WTC11 (cell line): ENCODE measurements around the gene DAG1. TPM values are rescaled to one million over a fixed set of nuclear protein-coding genes. Genes with fewer than 3 reads are reported as not detected.

Source experiments
- ATAC-seq: fragments of 200-7000 bp; cut with Tn5 transposase; 2 replicates; pipeline ENCODE4 v1.10.0; 2021; ENCODE audit warnings: mild to moderate bottlenecking, moderate library complexity
- CTCF ChIA-PET: fragments of 300-600 bp; sonication (Branson Sonifier 250); formaldehyde crosslinking; loops from one replicate; lab custom pipeline; 2021; ENCODE audit warnings: antibody characterized with exemption; lab: Charles Lee
- POLR2A ChIA-PET: fragments of 350-600 bp; sonication (Branson Sonifier 250); formaldehyde crosslinking; loops from one replicate; lab custom pipeline; 2021; ENCODE audit warnings: antibody characterized with exemption; lab: Charles Lee
- DNase-seq: peaks from one replicate; pipeline ENCODE4 v3.0.0; 2021; ENCODE audit warnings: low spot score
- H3K27ac Mint-ChIP-seq: 2 replicates; pipeline ENCODE4 v1.8.0; 2021; ENCODE audit warnings: mixed read lengths
- H3K27me3 Mint-ChIP-seq: 2 replicates; pipeline ENCODE4 v1.8.0; 2021; ENCODE audit warnings: low read depth, mild to moderate bottlenecking, moderate library complexity, mixed read lengths
- H3K36me3 Mint-ChIP-seq: 2 replicates; pipeline ENCODE4 v1.8.0; 2021; ENCODE audit warnings: mixed read lengths
- H3K4me1 Mint-ChIP-seq: 2 replicates; pipeline ENCODE4 v1.8.0; 2022; ENCODE audit warnings: mixed read lengths
- H3K4me3 Mint-ChIP-seq: 2 replicates; pipeline ENCODE4 v1.8.0; 2021; ENCODE audit warnings: mild to moderate bottlenecking, moderate library complexity, mixed read lengths
- H3K9me3 Mint-ChIP-seq: 2 replicates; pipeline ENCODE4 v1.8.0; 2021; ENCODE audit warnings: mixed read lengths
- ATF1 ChIP-seq: sonication (generic); formaldehyde crosslinking; IDR thresholded peaks from 2 replicates; pipeline ENCODE4 v1.8.1; 2023; ENCODE audit warnings: mild to moderate bottlenecking, moderate library complexity, missing genetic modification reagents
- FOXP1 ChIP-seq: sonication (generic); formaldehyde crosslinking; IDR thresholded peaks from 2 replicates; pipeline ENCODE4 v1.8.0; 2022; ENCODE audit warnings: missing genetic modification reagents, mild to moderate bottlenecking, moderate library complexity, borderline replicate concordance
- GABPB1 ChIP-seq: sonication (generic); formaldehyde crosslinking; IDR thresholded peaks from 2 replicates; pipeline ENCODE4 v1.8.1; 2023; ENCODE audit warnings: mild to moderate bottlenecking, missing genetic modification reagents
- HMGA2 ChIP-seq: fragments of 250-450 bp; sonication (Bioruptor Pico); IDR thresholded peaks from 2 replicates; pipeline ENCODE4 v1.4.0; 2021; ENCODE audit warnings: mild to moderate bottlenecking, moderate library complexity
- JUN ChIP-seq: sonication (generic); formaldehyde crosslinking; IDR thresholded peaks from 2 replicates; pipeline ENCODE4 v1.8.0; 2023; ENCODE audit warnings: mild to moderate bottlenecking, missing genetic modification reagents
- MYBL2 ChIP-seq: sonication (generic); formaldehyde crosslinking; IDR thresholded peaks from 2 replicates; pipeline ENCODE4 v1.8.1; 2023; ENCODE audit warnings: mild to moderate bottlenecking, moderate library complexity, missing genetic modification reagents
- NR2C2 ChIP-seq: sonication (generic); formaldehyde crosslinking; IDR thresholded peaks from 2 replicates; pipeline ENCODE4 v1.8.0; 2022; ENCODE audit warnings: mild to moderate bottlenecking, missing genetic modification reagents
- OVOL2 ChIP-seq: fragments of 250-450 bp; sonication (Bioruptor Pico); IDR thresholded peaks from 2 replicates; pipeline ENCODE4 v1.9.0; 2021; ENCODE audit warnings: mild to moderate bottlenecking, borderline replicate concordance
- RELA ChIP-seq: sonication (generic); formaldehyde crosslinking; IDR thresholded peaks from 2 replicates; pipeline ENCODE4 v1.8.1; 2022; ENCODE audit warnings: missing genetic modification reagents, mild to moderate bottlenecking, borderline replicate concordance
- RORB ChIP-seq: fragments of 250-450 bp; sonication (Bioruptor Pico); IDR thresholded peaks from 2 replicates; pipeline ENCODE4 v1.9.0; 2021; ENCODE audit warnings: mild to moderate bottlenecking
- SOX15 ChIP-seq: fragments of 250-450 bp; sonication (Bioruptor Pico); IDR thresholded peaks from 2 replicates; pipeline ENCODE4 v1.9.0; 2021; ENCODE audit warnings: mild to moderate bottlenecking
- ZNF671 ChIP-seq: fragments of 250-450 bp; sonication (Bioruptor Pico); IDR thresholded peaks from 2 replicates; pipeline ENCODE4 v1.8.0; 2021; ENCODE audit warnings: mild to moderate bottlenecking
- total RNA-seq: library from RNA; stranded (reverse); gene quantifications from 3 replicates; pipeline ENCODE4 v1.2.3, GENCODE V29; 2021
- TF ChIP-seq, protein P1 (sequence below): fragments of 250-450 bp; sonication (Bioruptor Pico); IDR thresholded peaks from 2 replicates; pipeline ENCODE4 v1.9.0; 2021; ENCODE audit warnings: mild to moderate bottlenecking
- TF ChIP-seq, protein P2 (sequence below): sonication (generic); formaldehyde crosslinking; IDR thresholded peaks from 2 replicates; pipeline ENCODE4 v1.8.1; 2022; ENCODE audit warnings: missing genetic modification reagents, borderline replicate concordance
- TF ChIP-seq, protein P3 (sequence below): fragments of 250-450 bp; sonication (Bioruptor Pico); conservative IDR thresholded peaks from 2 replicates; pipeline ENCODE4 v1.9.0; 2021; ENCODE audit warnings: mild to moderate bottlenecking

DAG1 gene
- total RNA-seq, 1 experiment from 2014 or later, result 115 TPM

DNA sequence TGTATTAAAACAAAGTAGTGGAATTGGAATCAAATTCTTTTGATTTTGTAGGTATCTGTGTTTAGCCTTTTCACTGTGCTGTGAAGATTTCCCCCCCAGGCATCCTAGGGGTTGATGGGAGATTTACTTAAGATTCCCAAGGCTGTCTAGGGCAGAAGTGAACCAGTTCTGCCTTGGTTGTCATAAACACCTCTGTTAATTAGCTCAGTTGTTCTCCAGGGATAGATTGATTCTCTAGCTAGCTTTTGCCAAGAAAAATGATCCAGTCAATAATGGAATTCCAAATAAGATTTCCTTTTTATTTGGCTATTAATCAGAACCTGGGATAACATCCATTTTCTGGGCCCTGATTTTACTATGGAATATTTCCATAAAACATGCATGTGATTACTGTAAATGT, 12.7 kb downstream of the DAG1 start:
- H3K27me3 Mint-ChIP-seq, result no peaks in the 10 kb centered on the region
- no peak overlapping the region; the same call in 1 of the 2 replicates for H3K27ac Mint-ChIP-seq
- DNase-seq (no peak), ATAC-seq (no peak)
- H3K36me3 Mint-ChIP-seq, result peaks cover 19% of the 10 kb centered on the region
- POLR2A ChIA-PET, result no interaction called here
- H3K4me3 Mint-ChIP-seq, result no peak overlapping the region
- H3K4me1 Mint-ChIP-seq, result peaks cover 18% of the 10 kb centered on the region
- TF ChIP-seq MYBL2 (CRISPR knock-in tag) (no peak), NR2C2 (no peak)
- TF ChIP-seq, protein P1, sequence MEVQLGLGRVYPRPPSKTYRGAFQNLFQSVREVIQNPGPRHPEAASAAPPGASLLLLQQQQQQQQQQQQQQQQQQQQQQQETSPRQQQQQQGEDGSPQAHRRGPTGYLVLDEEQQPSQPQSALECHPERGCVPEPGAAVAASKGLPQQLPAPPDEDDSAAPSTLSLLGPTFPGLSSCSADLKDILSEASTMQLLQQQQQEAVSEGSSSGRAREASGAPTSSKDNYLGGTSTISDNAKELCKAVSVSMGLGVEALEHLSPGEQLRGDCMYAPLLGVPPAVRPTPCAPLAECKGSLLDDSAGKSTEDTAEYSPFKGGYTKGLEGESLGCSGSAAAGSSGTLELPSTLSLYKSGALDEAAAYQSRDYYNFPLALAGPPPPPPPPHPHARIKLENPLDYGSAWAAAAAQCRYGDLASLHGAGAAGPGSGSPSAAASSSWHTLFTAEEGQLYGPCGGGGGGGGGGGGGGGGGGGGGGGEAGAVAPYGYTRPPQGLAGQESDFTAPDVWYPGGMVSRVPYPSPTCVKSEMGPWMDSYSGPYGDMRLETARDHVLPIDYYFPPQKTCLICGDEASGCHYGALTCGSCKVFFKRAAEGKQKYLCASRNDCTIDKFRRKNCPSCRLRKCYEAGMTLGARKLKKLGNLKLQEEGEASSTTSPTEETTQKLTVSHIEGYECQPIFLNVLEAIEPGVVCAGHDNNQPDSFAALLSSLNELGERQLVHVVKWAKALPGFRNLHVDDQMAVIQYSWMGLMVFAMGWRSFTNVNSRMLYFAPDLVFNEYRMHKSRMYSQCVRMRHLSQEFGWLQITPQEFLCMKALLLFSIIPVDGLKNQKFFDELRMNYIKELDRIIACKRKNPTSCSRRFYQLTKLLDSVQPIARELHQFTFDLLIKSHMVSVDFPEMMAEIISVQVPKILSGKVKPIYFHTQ (CRISPR knock-in tag), result no peak
- TF ChIP-seq, protein P2, sequence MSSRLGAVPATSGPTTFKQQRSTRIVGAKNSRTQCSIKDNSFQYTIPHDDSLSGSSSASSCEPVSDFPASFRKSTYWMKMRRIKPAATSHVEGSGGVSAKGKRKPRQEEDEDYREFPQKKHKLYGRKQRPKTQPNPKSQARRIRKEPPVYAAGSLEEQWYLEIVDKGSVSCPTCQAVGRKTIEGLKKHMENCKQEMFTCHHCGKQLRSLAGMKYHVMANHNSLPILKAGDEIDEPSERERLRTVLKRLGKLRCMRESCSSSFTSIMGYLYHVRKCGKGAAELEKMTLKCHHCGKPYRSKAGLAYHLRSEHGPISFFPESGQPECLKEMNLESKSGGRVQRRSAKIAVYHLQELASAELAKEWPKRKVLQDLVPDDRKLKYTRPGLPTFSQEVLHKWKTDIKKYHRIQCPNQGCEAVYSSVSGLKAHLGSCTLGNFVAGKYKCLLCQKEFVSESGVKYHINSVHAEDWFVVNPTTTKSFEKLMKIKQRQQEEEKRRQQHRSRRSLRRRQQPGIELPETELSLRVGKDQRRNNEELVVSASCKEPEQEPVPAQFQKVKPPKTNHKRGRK (CRISPR knock-in tag), result no peak
- TF ChIP-seq, protein P3, sequence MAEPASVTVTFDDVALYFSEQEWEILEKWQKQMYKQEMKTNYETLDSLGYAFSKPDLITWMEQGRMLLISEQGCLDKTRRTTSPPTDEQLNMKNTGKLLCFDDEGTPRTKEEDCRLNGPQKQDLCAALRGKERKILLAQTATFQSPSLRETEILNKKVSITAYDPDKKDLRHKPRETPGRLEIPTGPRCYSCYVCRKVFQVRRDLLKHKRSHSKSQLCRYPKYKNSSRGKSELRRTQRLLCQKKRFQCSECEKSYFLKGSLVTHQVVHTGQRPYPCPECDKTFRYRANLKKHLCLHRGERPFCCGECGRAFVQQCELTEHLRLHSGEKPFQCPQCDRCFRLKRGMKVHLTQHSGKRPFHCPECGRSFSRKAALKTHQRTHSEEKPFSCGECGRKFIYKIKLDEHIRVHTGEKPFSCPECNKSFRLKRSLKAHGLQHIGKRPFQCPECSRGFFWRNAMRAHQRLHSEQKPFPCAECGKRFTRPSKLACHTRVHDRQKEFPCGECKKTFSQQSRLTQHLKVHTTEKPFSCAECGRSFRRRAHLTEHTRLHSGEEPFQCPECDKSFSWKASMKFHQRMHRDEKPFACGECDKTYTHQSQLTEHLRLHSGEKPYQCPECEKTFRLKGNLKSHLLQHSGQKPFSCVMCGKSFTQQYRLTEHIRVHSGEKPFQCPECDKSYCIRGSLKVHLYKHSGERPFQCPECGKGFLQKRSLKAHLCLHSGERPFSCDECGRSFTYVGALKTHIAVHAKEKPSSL, result 0 out of 2 replicates have a peak, but pooled peaks have one; percentile 21
- H3K9me3 Mint-ChIP-seq, result no peaks in the 10 kb centered on the region
- CTCF ChIA-PET, result interaction anchor here (0.8 kb wide), 1 partner anchor 21 kb away, joined by 3 read pairs; no protein-coding TSS in a partner anchor

DNA sequence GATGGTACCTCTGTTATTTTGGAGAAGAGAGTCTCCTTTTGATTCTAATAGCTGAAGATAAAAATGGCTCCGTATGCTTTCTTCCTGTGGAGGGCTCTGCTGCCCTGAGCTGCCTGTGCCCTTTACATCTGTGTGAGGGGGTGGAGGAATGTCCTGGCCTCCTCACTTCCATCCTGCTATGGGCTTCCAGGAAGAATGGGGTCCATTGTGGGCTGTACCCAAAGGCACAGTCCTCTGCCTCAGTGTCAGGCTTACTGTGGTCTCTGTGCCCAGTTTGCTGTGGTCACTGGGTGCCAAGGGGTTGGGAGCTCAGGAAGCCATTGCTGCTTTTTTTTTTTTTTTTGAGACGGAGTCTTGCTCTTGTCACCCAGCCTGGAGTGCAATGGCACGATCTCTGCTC, 14.4 kb downstream of the DAG1 start:
- no peaks in the 10 kb centered on the region for H3K9me3 Mint-ChIP-seq
- H3K27ac Mint-ChIP-seq, result peak overlapping the region; percentile 78; the same call in 1 of the 2 replicates
- no peak for DNase-seq
- peak; percentile 33; the same call in 1 of the 2 replicates for ATAC-seq
- ChIA-PET POLR2A (interaction anchor here (0.6 to 1.5 kb wide), 5 partner anchors 10 to 41 kb away, joined by 3 to 10 read pairs (median 4); partner anchors contain the start of gene DAG1), CTCF (interaction anchor here (0.6 to 2.0 kb wide), 9 partner anchors 13 to 313 kb away, joined by 3 to 15 read pairs (median 4); partner anchors contain the start of gene KLHDC8B)
- H3K4me1 Mint-ChIP-seq, result peaks cover 18% of the 10 kb centered on the region
- no peaks in the 10 kb centered on the region for H3K27me3 Mint-ChIP-seq
- H3K36me3 Mint-ChIP-seq, result peaks cover 24% of the 10 kb centered on the region
- H3K4me3 Mint-ChIP-seq, result no peak overlapping the region
- TF ChIP-seq HMGA2 (CRISPR knock-in tag) (no peak), JUN (CRISPR knock-in tag) (no peak)

DNA sequence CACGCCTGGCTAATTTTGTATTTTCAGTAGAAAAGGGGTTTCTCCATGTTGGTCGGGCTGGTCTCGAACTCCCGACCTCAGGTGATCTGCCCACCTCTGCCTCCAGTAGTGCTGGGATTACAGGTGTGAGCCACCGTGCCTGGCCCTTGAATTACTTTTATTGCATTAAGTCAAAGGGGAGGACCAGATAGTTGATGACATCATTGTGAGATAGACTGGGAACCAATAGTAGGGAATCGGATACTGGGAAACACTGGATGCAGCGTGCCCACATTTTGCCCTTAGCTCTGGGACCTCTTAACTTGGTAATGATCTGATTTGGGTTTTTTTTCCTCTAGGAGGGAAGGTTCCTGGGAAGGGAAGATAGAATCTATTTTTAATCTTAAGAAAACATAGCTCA, 19.2 kb downstream of the DAG1 start:
- peaks cover 13% of the 10 kb centered on the region for H3K4me1 Mint-ChIP-seq
- H3K27me3 Mint-ChIP-seq, result no peaks in the 10 kb centered on the region
- TF ChIP-seq RELA (CRISPR knock-in tag) (no peak), SOX15 (no peak), OVOL2 (CRISPR knock-in tag) (no peak), ATF1 (no peak), RORB (CRISPR knock-in tag) (no peak)
- TF ChIP-seq, all 79 proteins: peak for 0
- DNase-seq (no peak), ATAC-seq (no peak)
- Mint-ChIP-seq H3K36me3 (peaks cover 32% of the 10 kb centered on the region), H3K27ac (peak overlapping the region; percentile 68), H3K9me3 (no peaks in the 10 kb centered on the region), H3K4me3 (no peak overlapping the region)
- CTCF ChIA-PET, result no interaction called here
- POLR2A ChIA-PET, result interaction anchor here (0.9 kb wide), 1 partner anchor 30 kb away, joined by 3 read pairs; no protein-coding TSS in a partner anchor

DNA sequence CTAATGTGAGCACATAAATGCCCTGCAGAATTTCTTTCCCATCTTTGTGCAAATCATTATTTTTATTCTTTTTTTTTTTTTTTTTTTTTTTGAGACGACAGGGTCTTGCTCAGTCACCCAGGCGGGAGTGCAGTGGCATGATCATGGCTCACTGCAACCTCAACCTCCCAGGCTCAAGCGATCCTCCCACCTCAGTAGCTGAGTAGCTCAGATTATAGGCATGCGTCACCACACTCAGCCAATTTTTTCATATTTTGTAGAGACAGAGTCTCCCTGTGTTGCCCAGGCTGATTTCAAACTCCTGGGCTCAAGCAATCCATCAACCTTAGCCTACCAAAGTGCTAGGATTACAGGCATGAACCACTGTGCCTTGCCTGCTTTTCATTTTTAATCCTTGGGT, 22.9 kb downstream of the DAG1 start:
- no peaks in the 10 kb centered on the region for H3K9me3 Mint-ChIP-seq
- peaks cover 28% of the 10 kb centered on the region for H3K36me3 Mint-ChIP-seq
- ATAC-seq (no peak), DNase-seq (no peak)
- H3K27me3 Mint-ChIP-seq, result no peaks in the 10 kb centered on the region
- H3K27ac Mint-ChIP-seq, result no peak overlapping the region; the same call in 1 of the 2 replicates
- ChIA-PET POLR2A (interaction anchor here (0.7 kb wide), 1 partner anchor 21 kb away, joined by 6 read pairs; no protein-coding TSS in a partner anchor), CTCF (interaction anchor here (0.7 to 1.6 kb wide), 3 partner anchors 39 to 44 kb away, joined by 4 to 5 read pairs (median 4); no protein-coding TSS in a partner anchor)
- H3K4me1 Mint-ChIP-seq, result peaks cover 3% of the 10 kb centered on the region; the same call in 1 of the 2 replicates
- TF ChIP-seq FOXP1 (no peak), GABPB1 (CRISPR knock-in tag) (no peak), ZNF671 (CRISPR knock-in tag) (no peak)
- H3K4me3 Mint-ChIP-seq, result no peak overlapping the region
